Caco-2 (cell line): ENCODE measurements around the gene CTCF. TPM values are rescaled to one million over a fixed set of nuclear protein-coding genes. Genes with fewer than 3 reads are reported as not detected.

Experiments
- BruUV-seq: library from RNA; stranded (reverse); fragments of 400-500 nt; replicated peaks from 2 replicates; lab custom pipeline; 2021; lab: Mats Ljungman, UMichigan
- CTCF ChIA-PET: fragments of 300-600 bp; sonication (Branson Sonifier 250); formaldehyde crosslinking; loops from one replicate; lab custom pipeline; 2022; ENCODE audit warnings: antibody characterized with exemption; lab: Charles Lee
- POLR2A ChIA-PET: fragments of 300-600 bp; sonication (Branson Sonifier 250); formaldehyde crosslinking; loops from one replicate; lab custom pipeline; 2022; ENCODE audit warnings: antibody characterized with exemption; lab: Charles Lee
- DNase-seq, 2 experiments: peaks; one replicate each; pipeline versions ENCODE4 v3.0.0 to v3.0.0-alpha.2; 2020 to 2022
- H3K27me3 ChIP-seq: replicated peaks from 2 replicates; pipeline ENCODE4 v1.6.0; 2011; ENCODE audit warnings: low read length; ENCODE audit not compliant: control insufficient read depth, insufficient read depth
- H3K36me3 ChIP-seq: 2 replicates; pipeline ENCODE4 v1.5.1; 2011; ENCODE audit warnings: low read length; ENCODE audit not compliant: control insufficient read depth, insufficient read depth
- H3K4me1 ChIP-seq: fragments of 250-450 bp; sonication (Bioruptor Pico); 2 replicates; pipeline ENCODE4 v1.5.1; 2020; ENCODE audit warnings: mild to moderate bottlenecking
- H3K4me3 ChIP-seq: 2 replicates; pipeline ENCODE4 v1.5.1; 2011; ENCODE audit warnings: low read depth, mild to moderate bottlenecking, control low read depth, low read length
- H3K9me3 ChIP-seq: fragments of 250-450 bp; sonication (Bioruptor Pico); 2 replicates; pipeline ENCODE4 v1.5.1; 2020; ENCODE audit warnings: mild to moderate bottlenecking, moderate library complexity
- H3K27ac Mint-ChIP-seq: one replicate; pipeline ENCODE4 v1.8.0; 2022; ENCODE audit warnings: mixed read lengths; ENCODE audit not compliant: unreplicated experiment
- H3K27me3 Mint-ChIP-seq: one replicate; pipeline ENCODE4 v1.8.0; 2022; ENCODE audit warnings: mixed read lengths; ENCODE audit not compliant: insufficient read depth, unreplicated experiment
- H3K36me3 Mint-ChIP-seq: one replicate; pipeline ENCODE4 v1.8.0; 2022; ENCODE audit warnings: mild to moderate bottlenecking, mixed read lengths; ENCODE audit not compliant: insufficient read depth, unreplicated experiment
- H3K4me1 Mint-ChIP-seq: one replicate; pipeline ENCODE4 v1.8.0; 2022; ENCODE audit warnings: low read depth, mixed read lengths; ENCODE audit not compliant: unreplicated experiment
- H3K4me3 Mint-ChIP-seq: one replicate; pipeline ENCODE4 v1.8.0; 2022; ENCODE audit warnings: mild to moderate bottlenecking, moderate library complexity, mixed read lengths; ENCODE audit not compliant: unreplicated experiment
- H3K9me3 Mint-ChIP-seq: one replicate; pipeline ENCODE4 v1.8.0; 2022; ENCODE audit warnings: mixed read lengths; ENCODE audit not compliant: unreplicated experiment
- intact Hi-C: fragments of 100-400 bp; cut with micrococcal nuclease; formaldehyde crosslinking; loops from one replicate; pipeline ENCODE4 v1.10.0; 2022; ENCODE audit not compliant: unreplicated experiment
- total RNA-seq: library from RNA; stranded (reverse); gene quantifications from 2 replicates; pipeline ENCODE4 v1.2.3, GENCODE V29; 2022
- TF ChIP-seq, protein P1 (sequence below), 2 experiments: fragments of 200-600 bp in 1 of 2; IDR thresholded peaks; 1 replicate in 1 of 2; 2 replicates in 1 of 2; pipeline versions ENCODE4 v1.5.1 to v1.8.0; 2011 to 2022; ENCODE audit warnings: antibody characterized with exemption in 1 of 2, control low read depth in 1 of 2, inconsistent platforms in 1 of 2, low read depth in 1 of 2, low read length in 1 of 2, mild to moderate bottlenecking in 1 of 2, moderate library complexity in 1 of 2; ENCODE audit not compliant: insufficient read depth in 1 of 2, severe bottlenecking in 1 of 2, unreplicated experiment in 1 of 2

The CTCF gene
- total RNA-seq, 1 experiment from 2014 or later: 67.8 TPM

DNA sequence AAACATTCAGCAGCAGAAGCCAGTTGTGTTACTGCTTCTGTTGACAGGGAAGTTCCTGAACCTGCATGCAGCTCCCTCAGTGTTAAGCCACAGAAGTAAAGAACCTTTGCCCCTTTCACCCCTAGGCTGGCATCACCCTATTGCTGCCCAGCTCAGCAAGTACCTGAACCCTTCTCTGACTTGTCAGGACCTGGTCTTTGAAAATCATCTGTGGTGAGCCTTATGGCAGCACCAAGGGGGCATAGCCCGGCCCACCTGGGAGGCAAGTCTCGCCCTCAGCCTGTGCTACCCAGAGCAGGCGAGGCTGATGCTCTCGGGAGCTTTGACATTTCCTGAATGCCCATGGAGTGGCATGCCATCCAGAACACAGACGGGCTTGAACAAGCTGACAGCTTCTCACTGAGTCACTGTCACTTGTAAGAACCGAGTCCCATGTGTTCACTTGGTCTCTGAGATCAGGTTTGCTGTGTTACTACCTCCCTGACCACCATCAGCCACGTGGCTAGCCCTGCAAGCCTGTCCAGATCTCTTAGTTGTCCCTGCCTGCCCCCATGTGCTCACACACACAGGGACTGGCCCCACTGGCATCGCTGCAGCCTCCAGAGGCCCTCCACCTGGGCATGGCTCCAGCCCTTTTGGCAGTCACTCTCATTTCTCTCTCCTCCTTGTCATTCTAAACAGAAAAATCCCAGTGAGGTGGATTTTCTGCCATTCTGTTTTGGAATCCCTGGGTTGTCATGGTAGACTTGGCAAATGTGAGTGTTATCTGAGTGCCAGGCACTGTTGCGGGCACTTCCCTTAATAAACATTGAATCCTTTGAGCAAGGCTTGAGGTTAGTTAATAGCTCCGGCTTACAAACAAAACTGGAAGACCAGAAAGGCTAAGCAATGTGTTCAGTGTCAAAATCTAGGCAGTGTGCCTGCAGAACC, 79.7 kb downstream of the CTCF start:
- intact Hi-C loops: no loop called here
- ChIA-PET CTCF (interaction anchor here (0.6 to 5.8 kb wide), 3 partner anchors 95 to 765 kb away, joined by 3 to 45 read pairs (median 6); no protein-coding TSS in a partner anchor), POLR2A (no interaction called here)
- no TSS peak for BruUV-seq
- H3K9me3 Mint-ChIP-seq: no peaks in the 10 kb centered on the region
- H3K4me3 ChIP-seq: no peak overlapping the region
- H3K27me3 Mint-ChIP-seq: no peaks in the 10 kb centered on the region
- no peak overlapping the region for H3K27ac Mint-ChIP-seq
- H3K4me1 ChIP-seq: peaks cover 4% of the 10 kb centered on the region; the same call in 1 of the 2 replicates
- peaks cover 1% of the 10 kb centered on the region; the same call in 1 of the 2 replicates for H3K36me3 ChIP-seq
- no peaks in the 10 kb centered on the region for H3K27me3 ChIP-seq
- no peak for DNase-seq
- peaks cover 44% of the 10 kb centered on the region for H3K36me3 Mint-ChIP-seq
- TF ChIP-seq, protein P1, sequence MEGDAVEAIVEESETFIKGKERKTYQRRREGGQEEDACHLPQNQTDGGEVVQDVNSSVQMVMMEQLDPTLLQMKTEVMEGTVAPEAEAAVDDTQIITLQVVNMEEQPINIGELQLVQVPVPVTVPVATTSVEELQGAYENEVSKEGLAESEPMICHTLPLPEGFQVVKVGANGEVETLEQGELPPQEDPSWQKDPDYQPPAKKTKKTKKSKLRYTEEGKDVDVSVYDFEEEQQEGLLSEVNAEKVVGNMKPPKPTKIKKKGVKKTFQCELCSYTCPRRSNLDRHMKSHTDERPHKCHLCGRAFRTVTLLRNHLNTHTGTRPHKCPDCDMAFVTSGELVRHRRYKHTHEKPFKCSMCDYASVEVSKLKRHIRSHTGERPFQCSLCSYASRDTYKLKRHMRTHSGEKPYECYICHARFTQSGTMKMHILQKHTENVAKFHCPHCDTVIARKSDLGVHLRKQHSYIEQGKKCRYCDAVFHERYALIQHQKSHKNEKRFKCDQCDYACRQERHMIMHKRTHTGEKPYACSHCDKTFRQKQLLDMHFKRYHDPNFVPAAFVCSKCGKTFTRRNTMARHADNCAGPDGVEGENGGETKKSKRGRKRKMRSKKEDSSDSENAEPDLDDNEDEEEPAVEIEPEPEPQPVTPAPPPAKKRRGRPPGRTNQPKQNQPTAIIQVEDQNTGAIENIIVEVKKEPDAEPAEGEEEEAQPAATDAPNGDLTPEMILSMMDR (IDR thresholded peaks at IDR 0.05; ENCODE audit: insufficient read depth in 1 of 2, low read depth in 1 of 2, low read length in 1 of 2, severe bottlenecking in 1 of 2, unreplicated experiment in 1 of 2): no peak
- H3K4me3 Mint-ChIP-seq: no peak overlapping the region
- H3K4me1 Mint-ChIP-seq: no peaks in the 10 kb centered on the region
- H3K9me3 ChIP-seq: no peaks in the 10 kb centered on the region

DNA sequence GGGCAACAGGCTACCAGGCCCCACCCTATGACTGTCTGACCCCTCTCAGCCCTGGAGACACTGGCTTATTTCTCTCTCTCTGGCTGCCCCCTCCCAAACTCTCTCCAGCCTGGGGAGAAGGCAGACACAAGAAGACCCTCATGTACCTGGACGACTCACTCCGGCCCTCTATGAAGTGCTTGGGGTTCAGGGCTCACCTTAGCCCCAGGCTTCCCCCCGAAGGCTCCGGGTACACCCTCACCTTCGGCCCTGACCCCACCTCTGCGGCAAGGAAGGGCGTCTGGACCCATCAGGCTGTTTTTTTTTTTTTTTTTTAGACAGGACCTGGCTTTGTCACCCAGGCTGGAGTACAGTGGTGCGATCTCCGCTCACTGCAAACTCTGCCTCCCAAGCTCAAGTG, 81.7 kb downstream of the CTCF start:
- H3K9me3 Mint-ChIP-seq: no peaks in the 10 kb centered on the region
- POLR2A ChIA-PET: interaction anchor here (0.6 kb wide), 1 partner anchor 149 kb away, joined by 3 read pairs; no protein-coding TSS in a partner anchor
- no peaks in the 10 kb centered on the region for H3K9me3 ChIP-seq
- TF ChIP-seq, protein P1 (IDR thresholded peaks at IDR 0.05; ENCODE audit: insufficient read depth in 1 of 2, low read depth in 1 of 2, low read length in 1 of 2, severe bottlenecking in 1 of 2, unreplicated experiment in 1 of 2): no peak
- H3K4me3 ChIP-seq: no peak overlapping the region
- peak overlapping the region; percentile 60 for H3K4me3 Mint-ChIP-seq
- DNase-seq: no peak
- no TSS peak for BruUV-seq
- CTCF ChIA-PET: interaction anchor here (1.2 to 5.8 kb wide), 5 partner anchors 16 to 123 kb away, joined by 4 to 46 read pairs (median 11); partner anchors contain the start of genes ACD, CTCF and PARD6A
- peaks cover 25% of the 10 kb centered on the region for H3K36me3 Mint-ChIP-seq
- no peaks in the 10 kb centered on the region for H3K27me3 ChIP-seq
- no peaks in the 10 kb centered on the region for H3K4me1 Mint-ChIP-seq
- no peaks in the 10 kb centered on the region for H3K27me3 Mint-ChIP-seq
- intact Hi-C loops: loop anchor here (1.0 to 2.0 kb wide), 3 partner anchors 81 to 123 kb away; partner anchors contain the start of gene CTCF
- H3K4me1 ChIP-seq: peaks cover 4% of the 10 kb centered on the region; the same call in 1 of the 2 replicates
- H3K36me3 ChIP-seq: no peaks in the 10 kb centered on the region
- no peak overlapping the region for H3K27ac Mint-ChIP-seq

DNA sequence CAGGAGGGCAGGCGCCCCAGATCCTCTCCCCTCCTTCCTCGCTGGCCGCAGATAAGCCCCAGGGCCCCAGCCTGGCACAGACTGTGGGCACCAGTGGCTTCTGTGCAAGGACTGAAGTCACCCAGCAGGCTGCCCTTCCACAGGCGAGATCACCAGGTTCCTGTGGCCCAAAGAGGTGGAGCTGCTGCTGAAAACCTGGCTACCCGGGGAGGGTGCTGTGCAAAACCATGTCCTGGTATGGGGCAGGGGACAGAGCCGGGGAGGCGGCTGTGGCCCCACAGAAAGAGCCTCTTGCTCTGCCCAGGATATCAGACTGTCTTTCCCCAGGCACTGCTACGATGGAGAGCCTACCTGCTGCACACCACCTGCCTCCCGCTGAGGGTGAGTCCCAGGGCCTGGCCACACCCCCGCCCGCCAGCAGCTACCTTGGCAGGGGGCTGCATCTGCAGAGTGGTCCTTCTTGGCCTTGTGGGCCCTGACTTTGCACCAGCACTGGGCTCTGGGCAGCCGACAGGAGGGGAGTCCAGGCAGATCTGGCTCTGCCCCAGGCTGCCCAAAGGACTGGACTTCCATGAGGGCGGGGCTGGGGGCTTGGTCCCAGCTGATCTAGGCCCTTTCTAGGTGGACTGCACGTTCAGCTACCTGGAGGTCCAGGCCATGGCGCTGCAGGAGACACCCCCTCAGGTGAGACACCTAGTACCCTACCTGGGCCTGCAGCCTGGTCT, 83.2 kb downstream of the CTCF start:
- intact Hi-C loops: loop anchor here (2.0 kb wide), 2 partner anchors 83 to 125 kb away; partner anchors contain the start of gene CTCF
- TF ChIP-seq, protein P1 (IDR thresholded peaks at IDR 0.05; ENCODE audit: insufficient read depth in 1 of 2, low read depth in 1 of 2, low read length in 1 of 2, severe bottlenecking in 1 of 2, unreplicated experiment in 1 of 2): no peak
- no peaks in the 10 kb centered on the region for H3K9me3 Mint-ChIP-seq
- H3K27ac Mint-ChIP-seq: no peak overlapping the region
- POLR2A ChIA-PET: no interaction called here
- H3K4me3 ChIP-seq: peak overlapping the region; percentile 53
- no peaks in the 10 kb centered on the region for H3K27me3 ChIP-seq
- no peaks in the 10 kb centered on the region for H3K9me3 ChIP-seq
- H3K4me1 Mint-ChIP-seq: no peaks in the 10 kb centered on the region
- no peaks in the 10 kb centered on the region for H3K36me3 ChIP-seq
- CTCF ChIA-PET: interaction anchor here (0.6 to 5.8 kb wide), 9 partner anchors 15 to 254 kb away, joined by 3 to 46 read pairs (median 5); partner anchors contain the start of genes ACD, ATP6V0D1, CTCF and PARD6A
- no peak for DNase-seq
- H3K4me3 Mint-ChIP-seq: peak overlapping the region; percentile 60
- H3K27me3 Mint-ChIP-seq: no peaks in the 10 kb centered on the region
- H3K4me1 ChIP-seq: peaks cover 4% of the 10 kb centered on the region; the same call in 1 of the 2 replicates
- H3K36me3 Mint-ChIP-seq: peaks cover 14% of the 10 kb centered on the region
- BruUV-seq: TSS peak; percentile 19
